Neural cell (in vitro differentiated cells): ENCODE results near the gene CDK2AP2.

Experiments
- CTCF ChIP-seq: fragments of 450-650 bp; IDR thresholded peaks from 2 replicates; pipeline ENCODE4 v1.5.1; 2014; ENCODE audit warnings: antibody characterized with exemption, mild to moderate bottlenecking, moderate library complexity; ENCODE audit not compliant: poor library complexity, severe bottlenecking
- EZH2 ChIP-seq: fragments of 200-600, 300-800 bp; shearing (Covaris generic), sonication (generic); IDR thresholded peaks from 2 replicates; pipeline ENCODE4 v1.6.1; 2014; ENCODE audit warnings: antibody characterized with exemption, low read length, borderline replicate concordance, mild to moderate bottlenecking; ENCODE audit not compliant: insufficient read depth, poor library complexity, severe bottlenecking
- POLR2AphosphoS5 ChIP-seq: IDR thresholded peaks from 2 replicates; pipeline ENCODE4 v1.6.1; 2012
- REST ChIP-seq: IDR thresholded peaks from 2 replicates; pipeline ENCODE4 v1.6.1; 2012; ENCODE audit warnings: borderline replicate concordance
- SMC3 ChIP-seq: fragments of 450-650 bp; conservative IDR thresholded peaks from 2 replicates; pipeline ENCODE4 v1.6.1; 2014; ENCODE audit warnings: antibody characterized with exemption, mild to moderate bottlenecking, moderate library complexity; ENCODE audit not compliant: poor library complexity

- TF ChIP-seq SMC3 (no peak), CTCF (no peak), EZH2 (no peak), REST (no peak), POLR2AphosphoS5 (no peak)
These were observed 41.6 kb downstream of the CDK2AP2 start for GRCh38 chr11:67466367-67466766.
